ENCODE measurements around the gene RPS29.
"Not testable (repeated sequence)": the region's sequence is repeated elsewhere in the genome, so short reads cannot be mapped to it uniquely, and the experiment has no call there.

The RPS29 gene

DNA sequence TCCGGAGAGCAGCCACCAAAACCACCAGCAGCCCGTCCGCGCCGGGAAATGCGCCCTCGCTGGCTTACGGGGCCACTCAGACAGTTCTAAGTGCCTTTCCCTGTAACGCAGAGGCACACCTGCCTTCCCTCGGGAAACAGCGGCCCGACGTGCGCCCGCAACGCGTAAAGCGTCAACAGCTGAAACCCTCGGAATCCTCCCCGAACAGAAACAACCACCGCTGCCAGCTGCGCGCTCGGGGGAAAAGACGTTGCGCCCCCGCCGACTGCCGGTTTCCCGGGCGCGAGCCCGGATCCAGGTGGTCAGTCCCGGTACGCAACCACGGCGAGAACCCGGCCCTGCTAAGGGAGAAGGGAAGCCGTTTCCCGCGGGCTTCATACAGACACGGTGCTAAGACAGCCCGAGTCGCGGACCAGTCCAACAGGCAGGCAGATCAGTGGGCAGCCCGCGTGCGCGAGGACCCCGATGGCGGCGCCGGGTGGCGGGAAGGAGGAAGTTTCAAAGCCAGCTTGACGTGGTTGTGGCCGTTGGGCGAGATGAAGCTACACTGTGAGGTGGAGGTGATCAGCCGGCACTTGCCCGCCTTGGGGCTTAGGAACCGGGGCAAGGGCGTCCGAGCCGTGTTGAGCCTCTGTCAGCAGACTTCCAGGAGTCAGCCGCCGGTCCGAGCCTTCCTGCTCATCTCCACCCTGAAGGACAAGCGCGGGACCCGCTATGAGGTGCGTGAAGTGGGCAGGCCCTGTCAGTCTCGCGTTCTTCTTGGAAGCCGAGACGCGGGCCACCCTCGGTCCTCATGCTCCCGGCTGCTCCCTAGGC is 12.5 kb upstream of the RPS29 start, which contains the start of gene LRR1:
LRR1 (plus strand) TSS at position 456 of the 816 bp plus-strand sequence; CDS start at position 537, 81 bp downstream.
- peak; percentile 3 to 90 (median 62) for DNase-seq

DNA sequence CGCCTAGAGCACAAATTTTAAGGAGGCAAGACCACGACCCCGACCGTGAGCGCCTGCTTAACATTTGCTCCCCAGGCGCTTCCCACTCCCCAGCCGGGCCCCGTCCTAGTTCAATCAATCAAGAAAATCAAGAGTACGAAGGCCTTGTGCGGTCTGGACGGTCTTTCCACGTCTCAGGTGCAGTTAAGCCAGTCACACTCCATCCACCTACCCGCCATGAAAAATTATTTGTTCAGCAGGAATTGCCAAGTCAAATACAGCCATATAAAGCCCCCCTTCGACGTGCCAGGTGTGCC is 12.0 kb upstream of the RPS29 start:
- DNase-seq, result peak in 3 of 56 donors; percentile 15 to 31 (median 21)

DNA sequence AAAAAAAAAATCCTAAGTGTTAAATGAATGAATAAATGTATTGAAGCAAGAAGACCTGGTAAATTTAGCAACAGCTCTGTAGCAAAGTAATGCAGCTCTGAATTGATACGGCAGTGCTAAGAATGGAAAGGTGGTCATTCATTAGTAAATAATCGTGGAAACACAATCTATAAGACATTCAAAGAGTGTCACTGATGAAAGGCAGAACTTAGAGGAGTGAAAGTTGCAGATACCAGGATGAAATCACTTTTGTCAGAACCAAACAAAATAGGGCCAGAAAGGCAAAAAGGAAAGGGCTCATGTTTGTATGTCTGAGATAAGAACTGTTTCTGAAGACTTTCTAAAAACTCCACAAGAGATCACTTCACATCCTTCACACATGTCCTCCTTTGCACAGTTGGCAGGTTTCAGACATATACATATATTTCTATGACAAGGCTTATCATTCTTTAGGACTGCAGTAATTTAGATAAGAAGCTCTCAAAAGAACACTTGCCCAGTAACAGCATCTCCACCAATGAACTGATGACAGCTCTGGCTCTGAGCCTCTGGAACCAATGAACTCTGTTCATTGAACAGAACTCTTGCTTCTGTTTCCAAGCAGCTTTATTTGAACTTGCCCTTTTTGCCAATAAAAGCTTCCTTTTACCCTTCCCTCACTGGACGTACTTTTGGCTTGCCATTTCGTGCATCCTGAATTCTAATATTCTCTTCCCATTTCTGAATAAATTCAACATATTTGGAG is 8.3 kb upstream of the RPS29 start:
- peak in 5 of 56 donors; percentile 1 to 24 (median 10) for DNase-seq

DNA sequence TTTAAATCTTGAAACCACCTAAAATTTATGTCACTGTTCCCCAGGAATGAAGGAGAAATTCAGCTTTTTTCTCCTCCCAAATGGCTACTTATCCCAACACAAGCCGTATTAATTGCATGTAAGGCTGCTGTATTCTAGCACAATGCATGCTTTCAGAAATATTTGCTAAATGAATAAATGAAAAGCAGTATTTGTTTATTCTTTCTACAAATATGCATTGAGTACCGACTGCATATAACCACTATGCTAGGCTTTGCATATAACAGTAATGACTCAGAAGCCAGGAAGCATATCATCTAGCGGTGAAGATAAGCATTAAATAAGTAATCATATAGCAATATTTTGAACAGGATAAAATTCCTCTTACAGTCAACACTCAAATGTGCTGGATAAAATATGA is 6.8 kb upstream of the RPS29 start:
- DNase-seq, result no peak

DNA sequence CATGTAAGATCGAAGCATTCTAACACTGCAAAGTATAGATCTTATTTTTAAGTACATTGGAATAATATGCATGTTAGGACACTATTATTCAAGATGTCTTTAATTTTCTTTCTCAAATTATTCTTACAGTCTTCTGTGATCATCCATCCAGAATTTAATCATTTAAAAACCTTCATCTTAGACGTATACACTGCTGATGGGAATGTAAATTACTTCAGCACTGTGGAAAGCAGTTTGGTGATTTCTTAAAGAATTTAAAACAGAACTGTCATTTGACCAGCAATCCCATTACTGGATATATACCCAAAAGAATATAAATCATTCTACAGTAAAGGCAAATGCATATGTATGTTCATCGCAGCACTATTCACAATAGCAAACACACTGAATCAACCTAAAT is 3.2 kb upstream of the RPS29 start:
- DNase-seq, result no peak

DNA sequence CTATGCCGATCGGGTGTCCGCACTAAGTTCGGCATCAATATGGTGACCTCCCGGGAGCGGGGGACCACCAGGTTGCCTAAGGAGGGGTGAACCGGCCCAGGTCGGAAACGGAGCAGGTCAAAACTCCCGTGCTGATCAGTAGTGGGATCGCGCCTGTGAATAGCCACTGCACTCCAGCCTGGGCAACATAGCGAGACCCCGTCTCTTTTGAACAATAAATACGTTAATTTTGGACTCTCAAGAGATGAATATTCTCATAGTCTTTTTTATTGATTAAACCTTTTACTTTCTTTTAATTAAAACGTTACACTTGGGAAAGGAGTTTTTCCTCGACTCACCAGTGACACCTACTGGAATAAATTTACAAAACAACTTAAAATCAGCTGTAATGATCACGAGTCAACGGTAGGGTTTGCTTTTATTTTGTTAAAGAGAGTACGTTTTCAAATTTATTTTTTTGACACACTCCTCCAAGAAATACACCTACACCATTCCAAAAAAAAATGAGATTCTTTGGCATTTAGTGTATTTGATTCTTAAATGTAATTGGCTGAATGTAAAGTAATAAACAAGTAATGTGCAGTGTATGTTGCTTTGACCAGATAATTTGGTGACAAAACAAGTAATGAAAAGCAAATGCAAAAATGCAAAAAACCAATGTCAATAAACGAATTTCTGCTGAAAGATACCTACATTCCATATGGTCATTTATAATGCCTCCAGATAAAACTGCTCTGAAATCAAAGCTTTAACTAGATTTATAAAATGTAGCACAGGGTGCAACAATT is 687 bp upstream of the RPS29 start:
- DNase-seq, result peak in 9 of 56 donors; percentile 10 to 53 (median 38)

DNA sequence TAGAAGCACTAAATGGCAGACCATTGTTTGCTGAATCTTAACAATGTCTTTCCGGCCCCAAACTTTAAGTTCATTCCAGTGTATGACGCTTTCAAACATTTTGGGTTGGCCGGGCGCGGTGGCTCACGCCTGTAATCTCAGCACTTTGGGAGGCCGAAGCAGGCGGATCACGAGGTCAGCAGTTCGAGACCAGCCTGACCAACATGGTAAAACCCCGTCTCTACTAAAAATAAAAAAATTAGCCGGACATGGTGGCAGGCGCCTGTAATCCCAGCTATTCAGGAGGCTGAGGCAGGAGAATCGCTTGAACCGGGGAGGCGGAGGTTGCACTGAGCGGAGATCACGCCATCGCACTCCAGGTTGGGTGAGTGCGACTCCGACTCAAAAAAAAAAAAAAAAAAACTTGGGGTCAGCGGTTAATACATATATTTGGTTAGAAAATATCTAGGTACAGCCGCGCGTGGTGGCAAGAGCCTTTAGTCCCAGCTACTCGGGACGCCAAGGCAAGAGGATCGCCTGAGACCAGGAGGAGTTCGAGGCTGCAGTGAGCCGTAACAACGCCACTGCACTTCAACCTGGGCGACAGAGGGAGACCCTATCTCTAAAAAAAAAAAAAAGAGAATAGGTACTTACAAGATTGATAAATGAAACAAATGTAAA is 1.1 kb downstream of the RPS29 start:
- DNase-seq, result not testable (repeated sequence)

DNA sequence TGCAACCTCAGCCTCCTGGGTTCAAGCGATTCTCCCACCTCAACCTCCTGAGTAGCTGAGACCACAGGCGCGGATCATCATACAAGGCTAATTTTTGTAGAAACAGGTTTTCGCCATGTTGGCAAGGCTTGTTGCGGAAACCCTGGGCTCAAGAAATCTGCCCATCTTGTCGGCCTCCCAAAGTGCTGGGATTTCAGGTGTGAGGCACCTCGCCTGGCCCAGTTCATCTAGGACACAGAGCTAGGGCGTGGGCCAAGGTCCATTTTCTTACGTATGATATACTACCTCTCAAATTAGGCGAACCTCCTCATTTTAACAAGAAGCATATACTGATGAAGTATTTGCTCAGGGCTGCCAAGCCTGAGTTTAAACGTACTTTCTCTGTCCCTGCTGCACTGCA is 2.1 kb downstream of the RPS29 start:
- DNase-seq, result no peak

DNA sequence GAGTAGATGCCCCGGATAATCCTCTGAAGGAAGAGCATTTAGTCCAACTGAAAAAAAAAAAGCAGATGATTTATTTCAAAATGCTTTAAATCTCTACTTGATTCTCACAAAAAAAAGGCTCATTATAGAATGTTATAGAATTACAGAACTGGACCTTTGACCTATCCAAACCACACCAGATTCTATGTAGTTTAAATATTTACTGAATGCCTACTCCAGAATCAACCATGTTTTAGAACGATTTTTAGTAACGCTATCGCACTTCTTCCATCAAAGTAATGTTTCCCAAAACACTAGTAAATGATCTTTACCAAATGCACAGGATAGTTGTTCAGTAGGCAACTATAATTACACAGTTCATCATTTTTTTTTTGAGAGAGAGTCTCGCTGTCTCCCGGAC is 2.6 kb downstream of the RPS29 start:
- DNase-seq, result no peak

DNA sequence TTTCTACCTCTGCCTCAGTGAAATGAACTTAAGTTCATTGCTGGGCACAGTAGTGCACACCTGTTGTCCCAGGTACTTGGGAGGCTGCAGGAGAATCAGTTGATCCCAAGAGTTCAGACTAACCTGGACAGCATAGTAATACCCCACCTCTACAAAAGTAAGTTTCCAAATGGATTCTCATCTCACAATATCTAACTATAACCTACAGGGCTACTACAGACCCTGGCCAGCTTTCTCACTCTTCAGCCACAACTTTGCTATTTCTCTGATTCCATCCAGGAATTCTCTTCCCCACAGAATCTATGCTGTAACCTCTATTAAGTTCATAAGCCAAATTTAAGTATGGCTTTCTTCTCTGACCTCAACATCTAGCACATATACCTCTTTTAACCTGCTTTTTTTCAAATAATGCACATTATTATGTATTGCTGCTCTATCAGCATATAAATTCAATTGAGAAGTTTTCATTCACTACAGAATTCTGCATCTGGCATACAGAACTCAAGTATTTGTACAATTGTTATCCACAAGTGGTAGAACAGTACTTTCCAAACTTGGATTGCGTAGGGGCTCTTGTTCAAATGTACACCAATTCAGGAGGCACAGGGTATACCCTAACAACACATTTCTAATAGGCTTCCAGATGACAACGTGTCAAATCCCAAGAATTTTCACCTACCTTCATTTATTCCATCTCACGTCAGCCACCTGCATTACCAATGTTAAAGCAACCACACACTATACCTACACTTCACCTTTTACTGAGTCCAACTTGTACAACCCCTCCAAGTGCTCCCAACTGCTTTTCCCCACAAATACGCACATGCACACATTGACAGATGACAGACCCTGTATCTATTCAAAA is 3.8 kb downstream of the RPS29 start:
- no peak for DNase-seq

DNA sequence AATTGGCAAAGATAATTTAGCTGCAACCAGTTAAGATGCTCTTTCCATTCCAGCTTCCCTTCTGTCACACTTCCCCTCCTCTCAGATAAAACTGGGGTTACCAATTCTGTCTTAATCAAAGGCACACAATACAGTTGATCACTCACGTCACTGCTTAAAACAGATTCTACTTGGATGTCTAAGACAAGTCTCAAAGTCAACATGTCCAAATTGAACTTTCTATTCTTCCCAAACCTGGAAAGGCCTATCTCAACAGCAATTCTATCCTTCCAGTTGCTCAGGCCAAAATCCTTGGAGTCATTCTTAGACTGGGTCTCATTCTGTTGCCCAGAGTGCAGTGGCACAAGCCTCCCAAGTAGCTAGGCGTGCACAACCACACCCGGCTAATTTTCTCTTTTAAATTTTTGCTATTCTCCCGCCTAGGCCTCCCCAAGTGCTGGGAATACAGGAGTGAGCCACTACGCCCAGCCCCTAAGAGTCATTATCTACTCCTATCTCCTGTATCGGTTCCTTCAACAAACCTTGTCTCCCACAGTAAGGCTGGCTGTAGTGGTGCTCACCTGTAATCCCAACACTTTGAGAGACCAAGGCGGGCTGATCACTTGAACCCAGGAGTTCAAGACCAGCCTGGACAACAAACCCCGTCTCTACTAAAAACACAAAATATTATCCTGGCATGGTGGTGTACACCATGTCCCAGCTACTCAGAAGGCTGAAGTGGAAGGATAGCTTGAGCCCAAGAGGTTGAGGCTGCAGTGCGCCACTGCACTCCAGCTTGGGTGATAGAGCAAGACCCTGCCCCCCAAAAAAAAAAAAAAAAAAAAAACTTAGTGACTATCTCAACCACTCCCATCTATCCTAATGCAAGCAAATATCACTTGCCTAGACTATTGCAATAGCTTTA is 4.7 kb downstream of the RPS29 start:
- no peak for DNase-seq

DNA sequence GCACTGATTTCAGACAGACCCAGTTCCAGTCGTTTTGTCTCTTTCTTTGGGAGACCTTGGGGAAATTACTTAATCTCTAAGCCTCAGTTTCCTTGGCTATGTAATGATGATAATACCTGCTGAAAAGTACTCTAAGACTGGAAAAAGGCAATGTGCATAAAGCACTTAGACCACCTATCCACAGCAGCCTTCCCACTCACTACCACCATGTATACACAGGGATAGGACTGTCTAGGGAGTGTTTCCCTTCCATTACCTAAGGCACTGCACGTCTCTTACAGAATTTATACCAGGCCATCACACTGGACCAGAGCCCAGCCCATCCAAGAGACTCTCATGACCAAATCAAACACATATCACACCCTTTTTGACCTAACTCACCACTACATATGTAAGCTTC is 6.3 kb downstream of the RPS29 start:
- no peak for DNase-seq

DNA sequence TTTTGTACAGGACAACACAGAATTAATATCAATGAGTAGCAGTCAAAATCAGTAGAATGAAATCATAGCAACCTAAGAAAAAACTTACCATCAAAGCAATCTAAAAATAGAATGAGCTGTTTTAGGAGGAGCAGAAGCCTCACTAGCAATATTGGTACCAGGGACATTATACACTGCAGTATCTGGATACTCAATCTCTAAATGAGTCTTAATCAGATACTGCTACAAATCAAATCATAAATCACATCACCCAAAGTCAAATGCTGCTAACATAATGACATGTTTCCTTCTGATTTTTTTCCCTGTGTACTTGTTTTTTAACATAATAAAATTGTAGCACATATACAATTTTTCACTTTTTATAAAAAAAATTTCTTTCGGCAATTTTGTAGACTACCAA is 8.0 kb downstream of the RPS29 start:
- DNase-seq, result no peak

DNA sequence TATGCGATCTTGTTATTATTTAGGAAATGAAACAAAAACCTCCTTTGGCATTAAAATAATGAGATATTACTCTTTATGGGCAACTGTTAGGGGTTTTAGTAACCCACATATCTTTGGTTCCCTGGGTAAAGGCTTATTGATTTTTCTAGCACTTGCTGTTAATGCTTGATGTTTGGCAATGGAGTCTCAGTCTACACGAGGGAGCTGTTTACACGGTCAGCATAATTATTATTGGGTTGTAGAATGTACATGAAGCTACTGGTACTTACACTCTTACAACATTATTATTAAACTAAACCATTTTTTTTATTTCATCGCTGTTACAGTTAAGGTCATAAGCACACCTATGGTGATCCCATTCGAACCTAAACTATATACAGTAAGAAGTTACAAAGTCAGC is 12.1 kb downstream of the RPS29 start:
- DNase-seq, result no peak

DNA sequence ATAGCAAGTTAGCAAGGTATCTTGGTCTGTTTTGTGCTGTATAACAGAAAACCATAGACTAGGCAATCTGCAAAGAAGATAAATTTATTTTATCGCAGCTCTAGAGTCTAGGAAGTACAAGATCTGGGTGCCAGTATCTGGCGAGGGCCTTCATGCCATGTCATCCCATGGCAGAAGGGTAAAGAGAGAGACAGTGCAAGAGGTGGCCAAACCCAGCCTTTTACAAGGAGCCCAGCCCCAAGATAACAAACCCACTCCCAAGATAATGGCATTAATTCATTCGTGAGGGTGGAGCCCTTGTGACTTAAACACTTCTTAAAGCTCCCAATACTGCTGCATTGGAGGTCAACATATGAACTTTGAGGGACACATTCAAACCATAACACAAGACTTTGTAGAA is 16.9 kb downstream of the RPS29 start:
- no peak for DNase-seq

DNA sequence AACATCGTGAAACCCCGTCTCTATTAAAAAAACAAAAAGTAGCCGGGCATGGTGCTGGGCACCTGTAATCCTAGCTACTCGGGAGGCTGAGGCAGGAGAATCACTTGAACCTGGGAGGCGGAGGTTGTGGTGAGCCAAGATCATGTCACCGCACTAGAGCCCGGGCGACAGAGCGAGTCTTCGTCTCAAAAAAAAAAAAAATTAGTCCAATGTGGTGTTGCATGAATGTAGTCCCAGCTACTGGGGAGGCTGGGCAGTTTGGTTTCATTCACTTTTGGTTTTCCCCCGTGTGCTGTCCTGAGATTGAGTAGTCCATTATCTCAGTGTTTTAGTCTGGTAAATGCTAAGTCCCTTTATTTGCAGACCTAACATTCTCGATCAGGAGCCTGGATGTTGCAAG is 19.5 kb downstream of the RPS29 start:
- DNase-seq, result no peak

DNA sequence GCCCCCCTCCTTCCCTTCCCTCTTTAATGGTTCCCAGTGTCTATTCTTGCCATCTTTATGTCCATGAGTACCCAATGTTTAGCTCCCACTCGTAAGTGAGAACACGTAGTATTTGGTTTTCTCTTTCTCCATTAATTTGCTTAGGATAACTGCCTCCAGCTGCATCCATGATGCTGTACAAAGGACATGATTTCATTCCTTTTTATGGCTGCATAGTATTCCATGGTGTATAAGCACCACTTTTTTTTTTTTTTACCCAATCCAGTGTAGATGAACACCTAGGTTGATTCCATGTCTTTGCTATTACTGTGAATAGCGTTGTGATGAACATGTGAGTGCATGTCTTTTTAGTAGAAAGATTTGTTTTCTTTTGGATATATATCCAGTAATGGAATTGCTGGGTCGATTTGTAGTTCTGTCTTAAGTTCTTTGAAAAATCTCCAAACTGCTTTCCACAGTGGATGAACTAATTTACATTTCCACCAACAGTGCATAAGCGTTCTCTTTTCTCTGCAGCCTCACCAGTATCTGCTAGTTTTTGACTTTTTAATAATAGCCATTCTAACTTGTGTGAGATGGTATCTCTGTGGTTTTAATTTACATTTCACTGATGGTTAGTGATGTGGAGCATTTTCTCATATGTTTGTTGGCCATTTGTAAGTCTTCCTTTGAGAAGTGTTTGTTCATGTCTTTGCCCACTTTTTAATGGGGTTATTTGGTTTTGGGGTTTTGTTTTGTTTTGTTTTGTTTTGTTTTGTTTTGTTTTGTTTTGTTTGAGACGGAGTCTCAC is 26.0 kb downstream of the RPS29 start:
- DNase-seq, result no peak

DNA sequence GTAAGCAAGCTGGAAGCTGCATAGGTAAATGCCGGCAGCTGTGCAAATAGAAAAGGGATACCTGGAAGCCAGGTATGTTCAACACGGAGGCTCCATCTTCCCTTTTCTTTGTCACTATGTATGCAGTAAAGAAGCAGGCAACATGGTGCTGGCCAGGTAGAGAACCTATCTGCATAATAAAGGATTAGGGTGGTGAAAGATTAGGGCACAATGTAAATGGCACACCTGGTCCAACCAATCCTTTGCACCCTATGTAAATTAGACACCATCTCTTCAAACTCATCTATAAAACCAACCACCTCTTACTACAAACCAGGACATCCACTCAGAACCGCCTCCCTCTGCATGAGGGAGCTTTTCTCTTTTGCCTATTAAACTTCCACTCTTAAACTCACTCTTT is 32.3 kb downstream of the RPS29 start:
- no peak for DNase-seq

DNA sequence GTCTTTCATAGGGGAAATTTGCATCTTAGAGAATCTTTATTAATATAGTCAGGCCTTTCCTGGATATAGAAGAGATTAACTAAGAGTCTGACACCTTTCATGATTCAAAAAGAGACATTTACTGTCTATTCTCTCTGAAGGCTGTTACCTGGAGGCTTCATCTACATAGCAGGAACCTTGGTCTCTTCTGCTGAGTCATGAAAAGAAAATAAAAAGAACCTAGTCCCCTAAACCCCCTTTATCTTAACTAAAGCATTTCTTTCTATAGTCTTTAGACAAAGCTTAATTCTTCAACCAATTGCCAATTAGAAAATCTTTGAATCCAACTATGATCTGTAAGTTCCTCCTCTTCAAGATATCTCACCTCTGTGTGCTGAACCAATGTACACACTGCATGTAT is 33.1 kb downstream of the RPS29 start:
- no peak for DNase-seq

Data from amygdala (tissue), 56 donors.